Stimulated activated effector memory CD8-positive, alpha-beta T cell treated with anti-CD3 and anti-CD28 coated beads, Interleukin-12 subunit alpha, Interleukin-12 subunit beta, amount 100 ng/mL, for 72 hours (primary cell): Measurements from ENCODE around the gene MICAL3.

Experiments used
- ATAC-seq: fragments of 150-1000 bp; cut with Tn5 transposase; 2 replicates; pipeline ENCODE4 v1.10.0; 2021
- DNase-seq, 2 donors: peaks; one replicate each; pipeline ENCODE4 v3.0.0; 2021 to 2022; ENCODE audit warnings: low spot score in 2 of 2
- H3K27ac Mint-ChIP-seq: one replicate; pipeline ENCODE4 v1.8.0; 2022; ENCODE audit warnings: mild to moderate bottlenecking, mixed read lengths
- H3K36me3 Mint-ChIP-seq: one replicate; pipeline ENCODE4 v1.8.0; 2022; ENCODE audit warnings: mild to moderate bottlenecking, mixed read lengths
- H3K4me1 Mint-ChIP-seq: one replicate; pipeline ENCODE4 v1.8.0; 2022; ENCODE audit warnings: mixed read lengths
- H3K4me3 Mint-ChIP-seq: one replicate; pipeline ENCODE4 v1.8.0; 2022; ENCODE audit warnings: mild to moderate bottlenecking, mixed read lengths
- H3K9me3 Mint-ChIP-seq: one replicate; pipeline ENCODE4 v1.8.0; 2022; ENCODE audit warnings: mixed read lengths

The MICAL3 gene

DNA sequence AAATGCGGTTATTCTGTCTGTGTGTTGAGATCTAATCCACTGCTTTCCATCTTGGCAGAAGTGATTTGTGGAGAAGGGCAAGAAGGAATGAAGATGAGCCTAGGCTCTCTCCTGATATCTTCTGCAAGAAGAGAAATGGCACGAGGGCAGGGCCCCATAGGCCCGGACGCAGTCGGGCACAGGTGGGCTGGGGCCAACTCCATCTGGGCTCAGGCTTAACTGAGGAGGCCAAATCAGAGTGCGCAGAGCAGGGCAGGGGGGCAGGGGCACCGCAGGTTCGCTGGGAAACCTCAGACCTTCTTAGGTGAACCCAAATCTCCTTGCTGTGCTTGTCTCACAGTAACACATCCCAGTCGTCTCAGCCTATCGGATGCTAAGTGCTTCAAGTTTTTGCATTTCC lies 217.3 kb downstream of the MICAL3 start:
- H3K4me3 Mint-ChIP-seq: no peak overlapping the region
- no peak for ATAC-seq
- H3K27ac Mint-ChIP-seq: no peak overlapping the region
- peaks cover 5% of the 10 kb centered on the region for H3K4me1 Mint-ChIP-seq
- H3K36me3 Mint-ChIP-seq: peaks cover 63% of the 10 kb centered on the region
- DNase-seq: no peak
- no peaks in the 10 kb centered on the region for H3K9me3 Mint-ChIP-seq

DNA sequence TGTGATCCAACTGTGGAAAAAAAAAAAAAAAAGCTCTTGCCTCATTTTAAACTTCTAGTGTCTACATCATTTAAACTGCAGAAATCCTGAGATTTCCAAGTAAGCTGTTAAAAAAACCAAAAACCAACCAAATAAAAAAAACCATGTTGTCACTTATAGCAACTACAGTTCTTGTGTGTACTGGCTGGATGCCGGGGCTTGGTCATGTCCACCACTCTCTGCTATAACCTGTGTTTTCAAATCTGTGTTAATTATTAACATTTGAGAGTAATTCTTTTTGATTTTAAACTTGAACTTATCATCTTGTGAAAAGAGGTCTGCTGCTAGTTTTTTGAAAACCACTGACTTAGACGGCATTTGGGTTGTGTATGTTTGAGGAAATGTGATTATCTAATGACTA lies 217.9 kb downstream of the MICAL3 start:
- Mint-ChIP-seq H3K27ac (no peak overlapping the region), H3K36me3 (peaks cover 64% of the 10 kb centered on the region), H3K4me3 (no peak overlapping the region), H3K4me1 (peaks cover 5% of the 10 kb centered on the region), H3K9me3 (no peaks in the 10 kb centered on the region)
- DNase-seq: no peak
- no peak for ATAC-seq

DNA sequence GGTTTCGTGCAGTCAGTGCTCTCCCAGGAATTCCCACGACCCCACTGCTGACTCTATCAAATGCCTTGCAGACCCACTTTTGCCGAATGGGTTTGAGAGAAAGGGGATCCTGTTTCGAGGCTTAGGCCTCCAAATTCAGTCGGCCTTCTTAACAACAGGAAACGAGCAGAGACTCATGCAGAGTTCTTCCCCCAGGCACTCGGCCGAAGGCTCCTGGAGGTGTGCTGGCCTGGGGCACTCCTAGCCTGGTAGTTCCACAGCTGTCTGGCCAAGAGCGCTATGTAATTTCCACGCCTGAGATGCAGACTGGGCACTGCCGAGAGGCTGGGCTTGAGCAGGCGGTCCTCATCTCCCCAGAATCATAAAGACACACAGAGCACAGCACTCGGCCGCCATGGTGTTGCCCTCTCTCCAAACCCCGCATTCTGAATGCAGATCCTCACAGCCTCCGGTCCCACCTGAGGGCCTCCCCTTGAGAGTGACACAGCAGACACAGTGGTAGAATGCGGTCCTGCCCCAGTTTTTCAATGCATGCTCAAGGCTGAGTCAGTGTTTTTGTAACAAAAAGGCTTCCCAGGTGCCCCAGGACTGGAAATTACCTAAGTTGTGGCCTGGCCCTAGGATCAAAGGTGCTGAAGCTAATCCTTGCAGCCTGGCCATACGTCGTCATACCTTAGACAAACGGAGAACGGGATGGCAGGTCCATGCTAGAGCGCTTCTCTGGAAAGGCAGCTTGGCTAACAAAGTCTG lies 219.9 kb downstream of the MICAL3 start:
- H3K4me1 Mint-ChIP-seq: peaks cover 5% of the 10 kb centered on the region
- no peak overlapping the region for H3K4me3 Mint-ChIP-seq
- no peak overlapping the region for H3K27ac Mint-ChIP-seq
- ATAC-seq: no peak
- no peak for DNase-seq
- H3K9me3 Mint-ChIP-seq: no peaks in the 10 kb centered on the region
- H3K36me3 Mint-ChIP-seq: peaks cover 57% of the 10 kb centered on the region

DNA sequence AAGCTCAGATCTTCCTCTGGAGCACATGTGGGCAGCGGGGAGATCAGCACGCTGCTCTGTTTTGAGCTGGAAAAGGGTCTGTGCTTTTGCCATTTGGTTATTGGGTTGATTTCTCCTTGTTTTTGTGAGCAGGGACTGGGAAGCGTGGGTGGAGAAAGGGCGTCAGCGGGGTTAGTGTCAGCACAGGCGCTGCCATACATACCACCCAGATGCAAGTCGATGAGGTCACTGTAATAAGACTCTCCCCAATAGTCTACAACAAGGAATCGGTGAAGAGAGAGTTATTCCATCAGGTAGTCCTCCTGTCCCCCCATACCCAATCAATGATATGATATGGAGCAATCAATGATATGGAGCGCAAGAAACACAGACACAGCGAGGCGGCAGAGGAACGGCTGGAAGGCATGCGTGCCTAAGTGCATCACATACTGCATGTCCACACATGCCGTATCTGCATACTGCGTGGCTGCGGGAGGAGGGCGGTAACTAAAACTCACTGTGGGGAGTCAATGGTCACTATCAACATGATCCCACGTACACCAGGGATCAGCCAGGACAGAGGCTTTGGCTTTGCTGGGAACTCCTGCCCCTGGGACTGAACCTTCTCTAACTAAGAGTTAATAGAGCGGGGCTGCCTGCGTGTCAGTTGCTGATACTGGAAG lies 220.6 kb downstream of the MICAL3 start:
- Mint-ChIP-seq H3K27ac (no peak overlapping the region), H3K9me3 (no peaks in the 10 kb centered on the region), H3K36me3 (peaks cover 52% of the 10 kb centered on the region), H3K4me1 (peaks cover 5% of the 10 kb centered on the region), H3K4me3 (no peak overlapping the region)
- ATAC-seq (no peak), DNase-seq (no peak)

DNA sequence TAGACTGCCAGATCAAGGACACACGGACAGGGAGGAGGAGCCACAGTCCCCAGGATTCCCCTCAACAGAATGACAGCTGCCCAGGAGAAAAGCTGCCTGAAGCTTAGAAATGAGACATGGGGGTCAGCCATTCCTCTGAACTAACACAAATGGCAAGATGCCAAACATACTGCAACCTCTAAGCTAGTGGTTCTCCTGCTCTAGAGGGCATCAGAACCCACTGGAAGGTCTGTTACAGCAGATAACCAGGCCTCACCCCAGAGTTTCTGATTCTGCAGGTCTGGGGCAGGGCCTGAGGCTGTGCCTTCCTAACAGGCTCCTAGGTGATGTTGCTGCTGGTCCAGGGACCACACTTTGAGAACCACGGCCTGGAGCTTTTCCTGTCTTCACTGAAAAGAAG lies 221.5 kb downstream of the MICAL3 start:
- no peak for DNase-seq
- Mint-ChIP-seq H3K36me3 (peaks cover 43% of the 10 kb centered on the region), H3K4me3 (no peak overlapping the region), H3K27ac (no peak overlapping the region), H3K9me3 (no peaks in the 10 kb centered on the region), H3K4me1 (peaks cover 5% of the 10 kb centered on the region)
- no peak for ATAC-seq

DNA sequence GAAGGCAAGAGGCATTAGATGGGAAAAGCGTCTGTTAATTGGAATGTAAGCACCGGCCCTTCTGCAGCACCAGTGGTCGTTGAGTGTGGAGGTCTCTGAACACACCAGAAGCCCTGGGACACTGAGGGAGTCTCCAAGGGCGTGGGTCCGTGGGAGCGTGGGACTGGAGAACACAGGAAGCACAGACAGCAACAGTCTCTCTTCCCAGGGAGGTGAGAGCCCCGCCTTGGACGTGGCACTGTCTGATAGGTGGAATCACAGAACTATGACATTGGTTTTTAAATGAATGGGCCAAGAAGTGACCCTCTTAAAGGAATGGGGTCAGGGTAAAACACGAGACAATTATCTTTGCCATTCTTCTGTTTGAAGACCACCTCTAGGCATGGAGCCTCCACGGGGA lies 221.9 kb downstream of the MICAL3 start:
- ATAC-seq (no peak), DNase-seq (no peak)
- peak overlapping the region; percentile 85 for H3K27ac Mint-ChIP-seq
- H3K4me3 Mint-ChIP-seq: no peak overlapping the region
- no peaks in the 10 kb centered on the region for H3K9me3 Mint-ChIP-seq
- peaks cover 5% of the 10 kb centered on the region for H3K4me1 Mint-ChIP-seq
- peaks cover 41% of the 10 kb centered on the region for H3K36me3 Mint-ChIP-seq

DNA sequence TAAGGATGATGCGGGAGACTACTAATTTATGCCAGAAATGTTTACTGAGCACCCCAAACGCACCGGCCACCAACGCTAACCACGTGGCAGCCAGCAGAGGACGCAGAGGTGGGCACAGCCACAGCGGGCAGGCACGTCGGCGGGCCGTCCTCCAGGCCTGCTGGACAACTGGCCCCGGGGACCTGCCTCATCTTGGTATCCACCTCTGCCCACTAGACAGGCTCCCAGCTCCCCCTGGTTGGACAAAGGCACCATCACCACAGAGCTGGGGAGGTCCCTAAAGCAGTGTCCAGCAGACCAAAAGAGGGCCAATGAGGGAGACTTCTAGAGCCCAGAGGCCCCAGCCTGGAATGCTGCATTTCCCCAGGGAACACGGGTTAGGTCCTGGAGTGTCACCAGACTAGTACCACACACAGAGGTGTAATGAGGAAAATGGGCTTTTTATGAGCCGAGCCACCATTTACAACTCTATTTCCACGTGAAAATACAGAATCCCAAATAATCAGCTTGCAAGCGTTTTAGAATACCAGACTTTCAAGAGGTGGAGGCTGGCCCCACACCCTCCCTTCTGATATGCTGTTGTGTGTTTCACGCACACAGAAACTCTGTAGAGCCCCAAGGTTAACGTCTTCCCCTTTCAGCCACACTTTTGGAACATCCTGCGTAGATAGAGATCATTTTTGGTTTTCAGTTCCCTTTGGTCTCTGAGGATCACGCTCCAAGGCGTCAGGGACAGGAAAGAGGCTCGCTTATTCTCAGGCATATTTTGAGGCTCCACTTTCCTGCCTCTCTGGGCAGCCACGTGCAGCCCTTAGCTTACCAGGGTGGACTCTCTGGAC lies 226.4 kb downstream of the MICAL3 start:
- Mint-ChIP-seq H3K9me3 (no peaks in the 10 kb centered on the region), H3K4me3 (no peak overlapping the region), H3K36me3 (peaks cover 25% of the 10 kb centered on the region), H3K4me1 (peaks cover 5% of the 10 kb centered on the region), H3K27ac (no peak overlapping the region)
- DNase-seq (no peak), ATAC-seq (no peak)

DNA sequence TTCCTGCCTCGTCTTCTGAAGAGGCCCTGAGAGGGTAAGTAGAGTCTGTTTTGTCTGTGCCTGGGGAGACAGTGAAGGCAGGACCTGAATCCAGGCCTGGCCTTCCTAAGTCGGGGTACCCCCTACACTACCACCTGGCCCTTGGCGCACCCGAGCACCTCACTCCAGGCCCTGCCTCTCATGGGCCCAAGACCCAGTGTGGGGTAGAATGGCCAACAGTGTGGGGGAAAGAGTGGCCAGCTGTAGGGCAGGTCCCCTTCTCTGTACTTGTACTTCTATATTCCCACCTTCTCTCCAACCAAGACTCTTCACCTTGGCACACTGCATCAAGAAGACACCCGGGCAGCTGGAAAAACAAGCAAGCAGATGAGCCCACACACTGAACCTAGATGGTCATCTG lies 227.7 kb downstream of the MICAL3 start:
- H3K9me3 Mint-ChIP-seq: no peaks in the 10 kb centered on the region
- no peak overlapping the region for H3K27ac Mint-ChIP-seq
- no peak for DNase-seq
- no peaks in the 10 kb centered on the region for H3K4me1 Mint-ChIP-seq
- H3K36me3 Mint-ChIP-seq: peaks cover 22% of the 10 kb centered on the region
- ATAC-seq: no peak
- H3K4me3 Mint-ChIP-seq: no peak overlapping the region

DNA sequence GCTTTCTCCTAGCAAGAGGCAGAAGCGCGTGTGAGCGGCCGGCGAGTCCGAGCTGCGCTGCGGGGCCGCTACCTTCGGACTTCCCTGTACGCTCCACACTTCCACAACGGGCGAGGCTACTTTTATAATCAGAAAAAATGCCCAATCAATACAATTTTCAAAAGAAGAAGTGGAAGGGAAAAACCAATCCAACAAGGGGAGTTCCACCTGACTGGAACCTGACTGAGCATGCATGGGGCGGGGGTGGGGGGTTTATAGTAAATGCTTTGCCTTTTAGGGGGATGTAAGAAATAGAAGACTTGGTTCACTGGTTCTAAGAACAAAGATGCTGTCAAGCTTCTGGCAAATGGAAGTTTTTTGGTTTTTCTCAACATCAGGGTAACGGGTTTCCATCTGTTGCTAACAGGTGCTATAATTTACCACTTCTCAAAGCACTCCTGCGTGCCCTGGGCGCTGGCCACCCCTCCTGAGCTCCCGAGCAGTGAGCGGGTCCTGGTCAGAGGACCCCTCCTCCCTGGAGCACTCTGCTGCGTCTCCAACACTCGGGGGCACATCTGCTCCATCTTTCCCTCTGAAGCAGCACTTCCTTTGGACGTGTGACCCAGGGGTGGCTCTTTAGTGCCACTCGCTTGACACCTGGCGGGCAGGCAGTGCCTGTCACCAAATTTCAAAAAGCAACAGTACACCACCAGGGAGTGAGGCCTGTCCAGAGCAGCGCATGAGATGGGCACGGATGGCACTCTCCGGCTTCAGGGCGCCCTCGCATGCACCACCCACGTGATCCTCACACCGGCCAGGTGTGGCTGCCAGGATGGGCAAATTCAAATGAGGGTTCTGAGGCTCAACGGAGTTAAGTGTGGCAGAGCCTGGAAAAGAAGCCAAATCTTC lies 228.5 kb downstream of the MICAL3 start:
- Mint-ChIP-seq H3K9me3 (no peaks in the 10 kb centered on the region), H3K27ac (no peak overlapping the region), H3K4me1 (no peaks in the 10 kb centered on the region), H3K36me3 (peaks cover 22% of the 10 kb centered on the region), H3K4me3 (no peak overlapping the region)
- ATAC-seq (no peak), DNase-seq (no peak)

DNA sequence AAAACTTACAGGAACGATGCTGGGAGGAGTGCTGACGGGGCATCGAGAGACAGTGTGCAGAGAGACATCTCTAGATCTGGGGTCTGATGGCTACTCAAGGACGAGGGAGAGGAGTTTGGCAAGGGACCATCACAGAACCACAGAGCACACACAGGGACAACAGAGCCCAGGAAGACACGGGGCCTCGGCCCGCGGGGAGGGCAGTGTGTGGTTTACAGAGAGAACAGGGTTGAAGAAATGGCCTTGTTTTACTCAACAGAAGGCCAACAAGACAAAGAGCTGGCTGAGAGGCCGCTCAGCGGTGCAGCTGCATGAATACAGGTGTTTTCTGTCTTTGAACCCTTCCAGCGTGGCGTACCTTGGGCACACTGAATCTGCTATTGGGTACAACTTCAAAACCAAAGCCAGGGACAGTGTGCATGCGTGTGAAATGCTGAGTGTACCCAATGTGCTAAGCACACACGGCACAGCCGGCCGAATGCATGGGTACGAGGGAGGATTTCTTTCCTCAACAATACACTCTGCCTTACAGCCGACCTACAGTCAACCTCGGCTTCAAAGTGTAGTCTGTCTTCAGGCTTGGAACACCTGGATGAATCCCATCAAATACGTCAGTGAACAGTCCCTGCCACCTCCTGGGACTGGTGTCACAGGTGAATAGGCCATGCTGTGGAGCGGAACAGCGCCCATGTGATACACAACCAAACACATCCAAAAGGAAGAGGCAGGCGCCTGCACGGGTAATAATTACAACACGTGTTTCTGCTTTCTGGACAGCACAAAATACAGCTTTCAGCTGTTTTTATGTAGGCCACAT lies 229.4 kb downstream of the MICAL3 start:
- no peak for DNase-seq
- Mint-ChIP-seq H3K36me3 (peaks cover 31% of the 10 kb centered on the region), H3K4me3 (no peak overlapping the region), H3K27ac (peak overlapping the region; percentile 23), H3K4me1 (no peaks in the 10 kb centered on the region), H3K9me3 (no peaks in the 10 kb centered on the region)
- ATAC-seq: no peak

DNA sequence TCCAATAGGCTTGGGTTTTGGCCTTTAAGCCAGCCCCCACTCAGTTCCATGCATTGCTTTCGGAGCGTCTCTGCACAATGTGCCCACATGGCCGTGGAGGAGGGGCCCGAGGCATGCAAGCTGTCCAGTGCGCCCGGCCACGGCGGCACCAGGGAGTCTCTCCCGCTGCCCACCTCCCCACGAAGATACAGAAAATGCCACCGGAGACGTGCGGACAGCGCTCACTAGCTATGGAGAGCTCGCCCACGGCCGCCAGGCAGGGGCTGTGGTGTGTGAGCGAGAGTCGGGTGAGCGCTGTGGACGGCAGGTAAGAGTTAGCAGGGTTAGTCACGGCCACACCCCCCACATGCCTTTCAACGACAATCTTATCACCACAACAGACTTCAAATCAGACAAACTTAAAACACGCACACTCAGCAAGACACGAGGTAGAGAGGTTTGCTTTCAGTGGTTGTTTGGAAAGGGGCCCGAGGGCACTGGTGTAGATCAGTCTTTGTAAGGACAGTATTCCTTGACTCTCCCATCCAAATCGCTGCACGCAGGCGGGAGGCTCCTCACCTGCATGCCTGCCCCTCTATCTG lies 231.4 kb downstream of the MICAL3 start:
- H3K9me3 Mint-ChIP-seq: no peaks in the 10 kb centered on the region
- ATAC-seq (no peak), DNase-seq (no peak)
- H3K4me1 Mint-ChIP-seq: no peaks in the 10 kb centered on the region
- H3K27ac Mint-ChIP-seq: peak overlapping the region; percentile 76
- H3K4me3 Mint-ChIP-seq: no peak overlapping the region
- peaks cover 33% of the 10 kb centered on the region for H3K36me3 Mint-ChIP-seq

DNA sequence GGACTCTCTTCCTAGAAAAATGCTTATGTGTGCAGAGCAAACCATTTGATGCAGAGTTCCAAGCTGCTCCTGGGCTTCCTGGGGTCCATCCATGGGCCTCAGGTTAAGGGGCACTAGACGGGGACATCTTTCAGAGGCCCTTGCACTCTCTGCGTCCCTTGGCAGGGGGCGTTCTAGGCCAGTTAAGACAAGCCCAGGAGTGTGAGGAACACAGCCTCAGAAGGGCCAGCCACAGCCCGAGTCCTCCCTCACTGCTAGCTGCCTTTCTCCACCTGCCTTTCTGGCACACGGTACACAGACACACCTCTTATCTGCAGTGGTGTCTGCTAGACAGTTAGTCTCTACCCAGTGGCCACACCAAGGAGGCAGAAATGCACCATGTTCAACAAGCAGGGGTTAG lies 232.1 kb downstream of the MICAL3 start:
- no peaks in the 10 kb centered on the region for H3K4me1 Mint-ChIP-seq
- DNase-seq (no peak), ATAC-seq (no peak)
- H3K9me3 Mint-ChIP-seq: no peaks in the 10 kb centered on the region
- no peak overlapping the region for H3K27ac Mint-ChIP-seq
- H3K4me3 Mint-ChIP-seq: no peak overlapping the region
- H3K36me3 Mint-ChIP-seq: peaks cover 33% of the 10 kb centered on the region

DNA sequence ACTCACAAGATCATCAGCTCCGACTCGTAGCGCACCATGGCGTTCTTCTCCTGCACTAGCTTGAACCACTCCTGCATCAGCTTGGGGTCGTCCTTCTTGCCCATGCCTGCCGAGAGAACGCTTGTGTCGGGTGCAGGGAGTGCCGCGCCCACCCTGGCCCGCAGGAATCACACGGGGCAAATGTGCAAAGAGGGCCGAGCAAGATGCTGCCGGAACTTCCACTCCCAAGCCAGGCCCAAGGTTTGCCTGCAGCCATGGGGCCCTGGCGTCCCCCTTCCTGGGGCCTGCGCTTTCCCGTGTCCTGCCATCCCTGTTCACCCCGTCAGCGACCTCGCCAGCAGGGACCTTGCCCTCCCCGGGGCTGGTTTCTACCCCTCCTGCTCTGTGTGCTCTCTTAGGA lies 233.2 kb downstream of the MICAL3 start:
- Mint-ChIP-seq H3K36me3 (peaks cover 33% of the 10 kb centered on the region), H3K27ac (no peak overlapping the region), H3K4me1 (no peaks in the 10 kb centered on the region), H3K4me3 (no peak overlapping the region), H3K9me3 (no peaks in the 10 kb centered on the region)
- no peak for ATAC-seq
- no peak for DNase-seq
